Parathyroid adenoma (tissue), 2 donors: Measurements from ENCODE around the gene TBC1D5.
"Not testable (repeated sequence)": the region's sequence is repeated elsewhere in the genome, so short reads cannot be mapped to it uniquely, and the experiment has no call there.

ENCODE experiments used
- H2AFZ ChIP-seq: fragments of 300-600 bp; sonication (generic); one replicate; pipeline ENCODE4 v1.7.0; 2017; ENCODE audit warnings: antibody characterized with exemption, mild to moderate bottlenecking
- H3K27ac ChIP-seq: fragments of 300-600 bp; sonication (generic); one replicate; pipeline ENCODE4 v1.7.0; 2017
- H3K27me3 ChIP-seq: fragments of 300-600 bp; sonication (generic); one replicate; pipeline ENCODE4 v1.7.0; 2017; ENCODE audit warnings: low read length; ENCODE audit not compliant: control insufficient read depth, insufficient read depth
- H3K36me3 ChIP-seq: fragments of 300-600 bp; sonication (generic); one replicate; pipeline ENCODE4 v1.7.0; 2017; ENCODE audit warnings: low read length; ENCODE audit not compliant: control insufficient read depth, insufficient read depth
- H3K4me1 ChIP-seq: fragments of 300-600 bp; sonication (generic); one replicate; pipeline ENCODE4 v1.7.0; 2017; ENCODE audit warnings: control low read depth
- H3K4me2 ChIP-seq: fragments of 300-600 bp; sonication (generic); one replicate; pipeline ENCODE4 v1.7.0; 2017; ENCODE audit warnings: low read length
- H3K4me3 ChIP-seq: fragments of 300-600 bp; sonication (generic); one replicate; pipeline ENCODE4 v1.7.0; 2017; ENCODE audit warnings: low read depth, low read length
- H3K79me2 ChIP-seq: fragments of 300-600 bp; sonication (generic); one replicate; pipeline ENCODE4 v1.7.0; 2017; ENCODE audit warnings: control low read depth
- H3K9ac ChIP-seq: fragments of 300-600 bp; sonication (generic); one replicate; pipeline ENCODE4 v1.7.0; 2017; ENCODE audit warnings: mild to moderate bottlenecking
- H3K9me3 ChIP-seq: fragments of 300-600 bp; sonication (generic); one replicate; pipeline ENCODE4 v1.7.0; 2017; ENCODE audit warnings: low read length; ENCODE audit not compliant: control insufficient read depth
- TF ChIP-seq, protein P1 (sequence below): fragments of 300-600 bp; sonication (generic); IDR thresholded peaks from one replicate; pipeline ENCODE4 v1.7.0; 2017; ENCODE audit warnings: antibody characterized with exemption, mild to moderate bottlenecking
- donor health status: primary hyperparathyroidism.

Gene TBC1D5

DNA sequence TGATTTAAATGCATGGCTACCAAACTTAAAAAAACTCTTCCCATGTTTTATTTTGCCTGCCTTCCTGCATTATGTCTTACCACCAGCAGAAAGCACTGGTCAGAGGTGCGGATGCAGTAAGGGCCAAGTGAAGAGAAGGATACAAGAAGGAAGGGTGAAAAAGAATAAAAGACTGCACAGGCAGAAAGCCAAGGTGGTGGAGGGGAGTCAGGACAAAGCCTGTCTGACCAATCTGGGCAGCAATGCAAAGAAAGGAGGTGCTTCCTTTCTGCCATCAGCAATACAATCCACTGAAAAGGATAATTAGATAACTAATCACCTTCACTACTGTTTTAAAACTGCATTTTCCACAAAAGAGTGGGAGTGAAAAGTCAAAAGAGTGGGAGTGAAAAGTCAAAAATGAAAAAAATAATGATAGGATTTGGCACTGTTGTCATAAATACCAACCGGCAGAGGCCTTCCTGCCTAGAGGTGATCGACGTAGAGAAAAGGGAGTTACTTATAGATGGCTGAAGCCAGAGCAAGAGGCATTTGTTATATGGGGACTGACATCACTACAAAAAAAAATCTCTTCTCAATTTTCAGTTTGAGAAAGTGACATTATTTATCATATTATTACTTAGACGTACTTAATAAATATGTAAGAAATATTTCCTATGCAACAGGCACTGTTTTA lies 385.3 kb downstream of the TBC1D5 start:
- no peaks in the 10 kb centered on the region for H3K4me1 ChIP-seq
- H2AFZ ChIP-seq, result no peak overlapping the region
- TF ChIP-seq, protein P1, sequence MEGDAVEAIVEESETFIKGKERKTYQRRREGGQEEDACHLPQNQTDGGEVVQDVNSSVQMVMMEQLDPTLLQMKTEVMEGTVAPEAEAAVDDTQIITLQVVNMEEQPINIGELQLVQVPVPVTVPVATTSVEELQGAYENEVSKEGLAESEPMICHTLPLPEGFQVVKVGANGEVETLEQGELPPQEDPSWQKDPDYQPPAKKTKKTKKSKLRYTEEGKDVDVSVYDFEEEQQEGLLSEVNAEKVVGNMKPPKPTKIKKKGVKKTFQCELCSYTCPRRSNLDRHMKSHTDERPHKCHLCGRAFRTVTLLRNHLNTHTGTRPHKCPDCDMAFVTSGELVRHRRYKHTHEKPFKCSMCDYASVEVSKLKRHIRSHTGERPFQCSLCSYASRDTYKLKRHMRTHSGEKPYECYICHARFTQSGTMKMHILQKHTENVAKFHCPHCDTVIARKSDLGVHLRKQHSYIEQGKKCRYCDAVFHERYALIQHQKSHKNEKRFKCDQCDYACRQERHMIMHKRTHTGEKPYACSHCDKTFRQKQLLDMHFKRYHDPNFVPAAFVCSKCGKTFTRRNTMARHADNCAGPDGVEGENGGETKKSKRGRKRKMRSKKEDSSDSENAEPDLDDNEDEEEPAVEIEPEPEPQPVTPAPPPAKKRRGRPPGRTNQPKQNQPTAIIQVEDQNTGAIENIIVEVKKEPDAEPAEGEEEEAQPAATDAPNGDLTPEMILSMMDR, result no peak
- H3K36me3 ChIP-seq, result no peaks in the 10 kb centered on the region
- H3K9me3 ChIP-seq, result no peaks in the 10 kb centered on the region
- no peak overlapping the region for H3K4me3 ChIP-seq
- H3K4me2 ChIP-seq, result no peak overlapping the region
- no peaks in the 10 kb centered on the region for H3K27me3 ChIP-seq
- no peak overlapping the region for H3K27ac ChIP-seq
- no peak overlapping the region for H3K9ac ChIP-seq
- no peaks in the 10 kb centered on the region for H3K79me2 ChIP-seq

DNA sequence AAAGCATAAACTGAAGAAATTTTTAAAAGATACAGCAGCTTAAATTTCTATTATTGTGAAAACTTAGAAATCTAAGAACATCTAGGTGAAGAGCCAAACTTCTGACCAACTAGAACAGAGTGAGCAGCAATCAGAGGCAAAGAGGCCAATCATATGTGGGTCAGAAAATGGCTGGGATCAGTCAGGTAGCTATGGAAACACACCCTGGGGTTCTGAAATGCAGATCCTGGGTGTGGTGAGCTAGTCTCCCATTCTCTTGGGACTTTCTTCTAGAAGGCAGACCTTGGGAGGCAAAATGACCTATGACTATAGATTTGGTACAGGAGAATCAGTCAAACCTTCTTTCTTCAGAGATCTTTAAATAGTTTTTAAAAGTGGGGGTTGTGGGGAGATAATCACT lies 385.8 kb downstream of the TBC1D5 start:
- Histone ChIP-seq H3K79me2 (no peaks in the 10 kb centered on the region), H3K9me3 (no peaks in the 10 kb centered on the region), H3K4me1 (no peaks in the 10 kb centered on the region), H3K27ac (no peak overlapping the region), H3K4me3 (no peak overlapping the region), H3K36me3 (no peaks in the 10 kb centered on the region), H2AFZ (no peak overlapping the region), H3K9ac (no peak overlapping the region), H3K4me2 (no peak overlapping the region), H3K27me3 (no peaks in the 10 kb centered on the region)
- TF ChIP-seq, protein P1, result no peak

DNA sequence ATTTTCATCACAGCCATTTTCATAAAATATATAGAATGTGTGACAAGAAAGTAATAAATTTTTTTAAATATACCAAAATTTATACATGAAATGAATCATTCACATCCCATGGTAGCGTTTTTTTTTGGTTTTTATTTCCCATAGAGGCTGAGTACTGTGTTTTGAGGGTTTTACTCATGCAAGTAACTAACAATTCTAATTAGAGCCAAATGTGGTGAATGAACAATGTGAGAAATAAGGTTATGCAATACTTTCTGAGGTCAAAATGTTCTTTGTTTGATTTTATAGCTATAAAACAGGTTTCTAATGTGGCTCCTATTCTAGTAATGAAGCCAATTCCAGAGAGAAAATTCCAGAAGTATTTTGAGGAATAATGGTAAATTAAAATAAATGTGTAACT lies 386.8 kb downstream of the TBC1D5 start:
- Histone ChIP-seq H3K4me3 (no peak overlapping the region), H3K36me3 (no peaks in the 10 kb centered on the region), H3K9me3 (no peaks in the 10 kb centered on the region), H3K27ac (no peak overlapping the region), H3K9ac (no peak overlapping the region), H3K4me1 (no peaks in the 10 kb centered on the region), H3K4me2 (no peak overlapping the region), H2AFZ (no peak overlapping the region), H3K27me3 (no peaks in the 10 kb centered on the region), H3K79me2 (no peaks in the 10 kb centered on the region)
- TF ChIP-seq, protein P1, result no peak

DNA sequence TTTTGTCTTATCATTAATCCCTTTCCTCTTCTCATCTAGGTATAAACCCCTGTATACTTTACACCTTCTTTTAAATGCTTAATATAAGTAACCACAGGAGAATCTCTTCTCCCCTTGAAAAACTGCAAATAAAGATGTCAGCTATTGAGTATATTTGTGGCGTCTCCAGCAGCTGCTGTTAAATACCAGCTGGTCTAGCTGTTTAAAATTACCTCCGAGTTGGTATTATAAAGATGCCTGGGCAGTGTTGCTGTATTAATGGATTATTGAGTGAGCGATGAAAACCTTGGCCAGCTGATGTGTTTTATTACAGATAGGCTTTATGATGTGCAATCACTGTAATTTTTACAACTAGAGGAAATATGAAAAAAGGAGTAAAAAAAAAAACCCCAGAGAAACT lies 388.1 kb downstream of the TBC1D5 start:
- H3K36me3 ChIP-seq, result no peaks in the 10 kb centered on the region
- no peaks in the 10 kb centered on the region for H3K79me2 ChIP-seq
- no peaks in the 10 kb centered on the region for H3K27me3 ChIP-seq
- no peaks in the 10 kb centered on the region for H3K4me1 ChIP-seq
- H3K27ac ChIP-seq, result no peak overlapping the region
- H3K9me3 ChIP-seq, result no peaks in the 10 kb centered on the region
- TF ChIP-seq, protein P1, result no peak
- no peak overlapping the region for H3K4me2 ChIP-seq
- H3K4me3 ChIP-seq, result no peak overlapping the region
- no peak overlapping the region for H3K9ac ChIP-seq
- no peak overlapping the region for H2AFZ ChIP-seq

DNA sequence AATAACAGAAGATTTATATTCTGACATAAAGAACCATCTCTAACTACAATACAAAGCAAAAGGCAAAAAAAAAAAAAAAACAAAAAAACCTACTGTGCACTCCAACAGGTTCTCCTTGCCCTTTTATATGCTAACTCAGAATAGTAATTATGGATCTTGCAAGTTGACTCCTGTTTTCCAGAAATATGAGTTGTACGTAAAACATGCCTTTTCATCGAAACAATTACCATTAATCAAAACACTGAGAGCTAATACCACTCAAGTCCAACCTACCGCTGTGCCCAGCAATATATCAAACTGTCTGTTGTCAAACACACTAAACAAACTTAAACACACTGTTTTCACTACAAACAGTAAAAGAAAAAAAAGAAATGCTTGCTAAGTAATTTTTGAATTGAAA lies 389.8 kb downstream of the TBC1D5 start:
- TF ChIP-seq, protein P1, result no peak
- Histone ChIP-seq H3K27ac (no peak overlapping the region), H3K4me3 (no peak overlapping the region), H3K4me2 (no peak overlapping the region), H3K9ac (no peak overlapping the region), H3K9me3 (no peaks in the 10 kb centered on the region), H3K36me3 (no peaks in the 10 kb centered on the region), H3K79me2 (no peaks in the 10 kb centered on the region), H2AFZ (no peak overlapping the region), H3K4me1 (no peaks in the 10 kb centered on the region), H3K27me3 (no peaks in the 10 kb centered on the region)

DNA sequence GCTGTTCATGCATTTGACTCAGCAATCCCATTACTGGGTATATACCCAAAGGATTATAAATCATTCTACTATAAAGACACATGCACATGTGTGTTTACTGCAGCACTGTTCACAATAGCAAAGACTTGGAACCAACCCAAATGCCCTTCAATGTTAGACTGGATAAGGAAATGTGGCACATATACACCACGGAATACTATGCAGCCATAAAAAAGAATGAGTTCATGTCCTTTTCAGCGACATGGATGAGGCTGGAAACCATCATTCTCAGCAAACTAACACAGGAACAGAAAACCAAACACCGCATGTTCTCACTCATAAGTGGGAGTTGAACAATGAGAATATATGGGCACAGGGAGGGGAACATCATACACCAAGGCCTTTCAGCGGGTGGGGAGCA lies 391.2 kb downstream of the TBC1D5 start:
- H2AFZ ChIP-seq, H3K36me3 ChIP-seq, H3K9me3 ChIP-seq: not testable (repeated sequence)

More for the DNA sequence above, 391.2 kb downstream of the TBC1D5 start:
- H3K27ac ChIP-seq, H3K4me3 ChIP-seq, H3K4me1 ChIP-seq, H3K9ac ChIP-seq, H3K79me2 ChIP-seq, H3K27me3 ChIP-seq, H3K4me2 ChIP-seq: not testable (repeated sequence)
